Esophagus muscularis mucosa (tissue), 4 donors: ENCODE results near the gene PCDH9. TPM values are rescaled to one million over a fixed set of nuclear protein-coding genes. Genes with fewer than 3 reads are reported as not detected.

Experiments
- DNase-seq: peaks from one replicate; pipeline ENCODE4 v3.0.0-alpha.2; 2017; ENCODE audit errors: extremely low spot score
- H3K27ac ChIP-seq, 4 donors: fragments of 200-600 bp; sonication (generic); replicated peaks in 1 of 4; 1 replicate in 3 of 4; 2 replicates in 1 of 4; pipeline ENCODE4 v1.5.1; 2016 to 2019; ENCODE audit warnings: mild to moderate bottlenecking in 1 of 4
- H3K27me3 ChIP-seq, 4 donors: fragments of 200-600 bp; sonication (generic); one replicate each; pipeline versions ENCODE4 v1.5.1 to v1.6.0; 2016 to 2019
- H3K36me3 ChIP-seq, 4 donors: fragments of 200-600 bp; sonication (generic); one replicate each; pipeline ENCODE4 v1.5.1; 2016 to 2019
- H3K4me1 ChIP-seq, 4 donors: fragments of 200-600 bp; sonication (generic); one replicate each; pipeline ENCODE4 v1.5.1; 2016 to 2019
- H3K4me3 ChIP-seq, 4 donors: fragments of 200-600 bp; sonication (generic); 1 replicate in 2 of 4; 2 replicates in 2 of 4; pipeline ENCODE4 v1.5.1; 2016 to 2019; ENCODE audit warnings: mild to moderate bottlenecking in 4 of 4, moderate library complexity in 1 of 4
- H3K9me3 ChIP-seq, 4 donors: fragments of 200-600 bp; sonication (generic); 1 replicate in 3 of 4; 2 replicates in 1 of 4; pipeline ENCODE4 v1.5.1; 2016 to 2019
- CTCF ChIP-seq, 3 experiments: fragments of 200-600 bp in 2 of 3; fragments of 450-650 bp in 1 of 3; sonication (generic) in 2 of 3; IDR thresholded peaks; one replicate each; pipeline ENCODE4 v1.5.1; 2017 to 2019; ENCODE audit warnings: antibody characterized with exemption in 3 of 3, mild to moderate bottlenecking in 2 of 3, moderate library complexity in 1 of 3
- EP300 ChIP-seq: sonication (generic); formaldehyde crosslinking; IDR thresholded peaks from one replicate; pipeline ENCODE4 v1.6.1; 2017; ENCODE audit warnings: antibody characterized with exemption
- POLR2A ChIP-seq: fragments of 450-650 bp; IDR thresholded peaks from one replicate; pipeline ENCODE4 v1.6.1; 2017; ENCODE audit warnings: antibody characterized with exemption, moderate library complexity, mild to moderate bottlenecking, low read depth
- POLR2AphosphoS5 ChIP-seq, 2 donors: sonication (generic); formaldehyde crosslinking; IDR thresholded peaks; one replicate each; pipeline ENCODE4 v1.6.1; 2017; ENCODE audit warnings: antibody characterized with exemption in 2 of 2
- WGBS: methylation state at CpG from one replicate; pipeline ENCODE4 v1.1.5; 2018; 5-methylcytosine and 5-hydroxymethylcytosine counted together
- intact Hi-C: fragments of 100-400 bp; cut with DNase I; formaldehyde crosslinking; loops from one replicate; pipeline ENCODE4 v1.15.1; 2023
- total RNA-seq, 4 donors: library from RNA; depleted of rRNA; stranded (reverse); fragments of >200 nt; gene quantifications; one replicate each; pipeline versions ENCODE4 v1.1.0 to v1.2.1, GENCODE V29; 2016

Gene PCDH9
- total RNA-seq, 4 donors from 2014 or later: 33.8 to 81.8 (median 49.1) TPM

GRCh38 chr13:67150608-67151007 is 79.5 kb downstream of the PCDH9 start:
- WGBS: 93% methylated on average over 1 of the region's 1 CpG
- intact Hi-C loops: no loop called here
- no peak overlapping the region for H3K4me3 ChIP-seq
- DNase-seq: no peak
- H3K9me3 ChIP-seq: no peaks in the 10 kb centered on the region
- H3K36me3 ChIP-seq: no peaks in the 10 kb centered on the region
- H3K27ac ChIP-seq: no peak overlapping the region
- no peak for TF ChIP-seq CTCF (IDR thresholded peaks at IDR 0.05)
- TF ChIP-seq EP300: no peak
- TF ChIP-seq POLR2A: no peak
- no peak for TF ChIP-seq POLR2AphosphoS5 (IDR thresholded peaks at IDR 0.05)
- H3K4me1 ChIP-seq: peaks cover 22 to 34% (median 28%) of the 10 kb centered on the region in 4 donors
- no peaks in the 10 kb centered on the region for H3K27me3 ChIP-seq

GRCh38 chr13:67148161-67148571 is 82.0 kb downstream of the PCDH9 start:
- peak overlapping the region; percentile 33 to 62 (median 51) for H3K27ac ChIP-seq
- no peaks in the 10 kb centered on the region for H3K27me3 ChIP-seq
- peak overlapping the region in 1 of 4 donors; percentile 16 for H3K4me3 ChIP-seq
- no peak for DNase-seq
- no peaks in the 10 kb centered on the region for H3K36me3 ChIP-seq
- TF ChIP-seq EP300: no peak
- TF ChIP-seq POLR2AphosphoS5 (IDR thresholded peaks at IDR 0.05): no peak
- TF ChIP-seq CTCF (IDR thresholded peaks at IDR 0.05): no peak
- no peak for TF ChIP-seq POLR2A
- WGBS: 33% methylated on average over 2 of the region's 2 CpGs
- intact Hi-C loops: no loop called here
- no peaks in the 10 kb centered on the region for H3K9me3 ChIP-seq
- peaks cover 27 to 34% (median 28%) of the 10 kb centered on the region in 4 donors for H3K4me1 ChIP-seq

- no peak for DNase-seq
- TF ChIP-seq POLR2AphosphoS5 (IDR thresholded peaks at IDR 0.05) (no peak), POLR2A (no peak), EP300 (no peak), CTCF (IDR thresholded peaks at IDR 0.05) (no peak)
- Histone ChIP-seq H3K36me3 (no peaks in the 10 kb centered on the region), H3K27ac (peak overlapping the region; percentile 33 to 62 (median 51)), H3K27me3 (no peaks in the 10 kb centered on the region), H3K4me3 (peak overlapping the region in 3 of 4 donors; percentile 5 to 29 (median 16)), H3K9me3 (no peaks in the 10 kb centered on the region), H3K4me1 (peaks cover 27 to 34% (median 28%) of the 10 kb centered on the region in 4 donors)
- intact Hi-C loops: no loop called here
- 10% methylated on average over 6 of the region's 6 CpGs for WGBS
These were observed 82.6 kb downstream of the PCDH9 start for GRCh38 chr13:67147342-67148133.

- WGBS: 59% methylated on average over 4 of the region's 4 CpGs
- Histone ChIP-seq H3K27me3 (no peaks in the 10 kb centered on the region), H3K4me1 (peaks cover 27 to 34% (median 28%) of the 10 kb centered on the region in 4 donors), H3K27ac (peak overlapping the region; percentile 33 to 62 (median 51)), H3K9me3 (no peaks in the 10 kb centered on the region), H3K4me3 (peak overlapping the region in 1 of 4 donors; percentile 16), H3K36me3 (no peaks in the 10 kb centered on the region)
- DNase-seq: no peak
- intact Hi-C loops: no loop called here
- TF ChIP-seq POLR2AphosphoS5 (IDR thresholded peaks at IDR 0.05): no peak
These were observed 83.5 kb downstream of the PCDH9 start for GRCh38 chr13:67146523-67147130.

GRCh38 chr13:67145950-67146349 is 84.2 kb downstream of the PCDH9 start:
- intact Hi-C loops: no loop called here
- no peaks in the 10 kb centered on the region for H3K27me3 ChIP-seq
- H3K27ac ChIP-seq: no peak overlapping the region
- no peak for DNase-seq
- H3K9me3 ChIP-seq: no peaks in the 10 kb centered on the region
- H3K4me1 ChIP-seq: peaks cover 27 to 35% (median 28%) of the 10 kb centered on the region in 4 donors
- no peaks in the 10 kb centered on the region for H3K36me3 ChIP-seq
- WGBS: 48% methylated on average over 1 of the region's 1 CpG
- TF ChIP-seq POLR2AphosphoS5 (IDR thresholded peaks at IDR 0.05) (no peak), EP300 (no peak), POLR2A (no peak), CTCF (IDR thresholded peaks at IDR 0.05) (no peak)
- no peak overlapping the region for H3K4me3 ChIP-seq
